NCI-H2171 (cell line): Measurements from ENCODE around the gene REC114.

Source experiments
- DNase-seq: peaks from one replicate; lab custom pipeline; 2025; lab: John Stamatoyannopoulos, UW

Gene REC114

DNA sequence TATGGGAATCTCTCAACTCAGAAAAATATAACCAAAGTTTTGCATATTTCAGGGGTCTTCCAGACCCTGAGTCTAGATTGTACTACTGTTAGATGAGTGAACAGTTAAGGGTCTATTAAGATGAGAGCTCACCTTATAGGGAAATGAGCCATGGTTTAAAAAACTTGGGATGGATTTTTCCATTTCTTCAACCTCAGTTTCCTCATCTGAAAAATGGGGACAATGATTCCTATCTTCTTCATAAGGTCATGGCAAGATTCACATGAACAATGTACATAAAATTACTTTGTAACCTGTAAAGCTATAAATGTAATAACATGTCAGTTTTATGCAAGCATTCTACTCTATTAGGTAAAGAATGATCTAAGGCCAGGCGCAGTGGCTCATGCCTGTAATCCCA, 161.5 kb downstream of the REC114 start:
- no peak for DNase-seq

DNA sequence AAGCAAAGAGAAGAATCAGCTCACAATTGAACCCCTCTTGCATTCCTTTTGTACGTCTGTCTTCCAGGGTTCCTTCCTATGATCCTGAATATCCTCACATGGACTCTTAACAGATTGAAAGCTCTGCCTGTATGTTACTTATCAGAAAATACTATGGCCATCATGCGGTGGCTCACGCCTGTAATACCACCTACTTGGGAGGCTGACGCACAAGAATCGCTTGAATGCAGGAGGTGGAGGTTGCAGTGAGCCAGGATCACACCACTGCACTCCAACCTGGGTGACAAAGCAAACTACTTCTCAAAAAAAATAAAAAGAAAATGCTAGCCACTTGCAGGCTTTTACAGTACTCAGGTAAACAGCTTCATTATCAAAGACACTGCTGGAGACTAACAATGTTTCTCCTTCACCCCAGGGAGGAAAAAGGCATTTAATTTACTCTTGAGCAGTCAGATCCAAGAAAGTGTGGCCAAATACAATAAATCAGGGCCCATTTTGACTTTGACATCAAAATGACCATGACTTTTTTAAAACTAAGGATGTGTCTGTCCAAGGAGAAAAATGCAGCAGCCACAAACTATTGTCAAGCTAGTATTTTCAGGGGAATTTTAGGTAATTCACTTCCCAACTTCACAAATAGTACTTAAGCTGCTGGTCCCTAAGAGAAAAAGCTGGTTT, 162.9 kb downstream of the REC114 start:
- no peak for DNase-seq

DNA sequence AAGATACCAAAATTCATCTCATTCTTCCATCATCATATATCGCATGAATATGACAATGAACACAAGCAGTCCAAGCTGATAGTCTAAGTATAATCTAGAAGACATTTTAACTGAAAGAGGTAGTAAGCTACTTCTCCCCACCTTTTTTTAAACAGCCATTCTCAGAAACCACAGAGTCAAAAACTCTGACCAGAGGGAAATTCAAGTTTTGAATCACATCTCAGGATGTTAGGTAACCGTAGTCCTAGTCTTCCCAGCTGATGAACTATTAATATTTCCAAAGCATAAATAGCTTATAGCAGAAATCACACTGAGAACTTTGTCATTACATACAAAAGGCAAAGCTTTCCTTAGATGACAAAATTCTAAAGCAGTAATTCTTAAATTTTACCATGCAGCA, 164.4 kb downstream of the REC114 start:
- DNase-seq: no peak

DNA sequence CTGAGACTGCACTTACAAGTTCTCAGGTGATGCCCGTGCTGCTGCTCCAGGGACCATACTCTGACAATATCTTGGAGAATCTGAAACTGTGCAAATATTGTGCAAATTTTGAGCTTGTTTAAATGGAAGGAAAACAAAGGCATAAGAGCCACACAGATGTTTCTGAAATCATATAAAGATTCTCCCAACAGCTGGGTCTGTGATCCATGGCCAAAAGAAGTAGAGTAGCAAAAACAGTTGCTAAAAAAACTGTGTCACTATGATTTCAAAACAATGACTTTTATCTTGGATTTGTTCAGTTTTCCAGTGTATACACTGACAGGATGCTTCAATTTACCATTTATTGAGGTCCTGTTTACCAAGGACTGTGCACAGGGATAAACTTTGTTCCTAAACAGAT, 164.9 kb downstream of the REC114 start:
- no peak for DNase-seq

DNA sequence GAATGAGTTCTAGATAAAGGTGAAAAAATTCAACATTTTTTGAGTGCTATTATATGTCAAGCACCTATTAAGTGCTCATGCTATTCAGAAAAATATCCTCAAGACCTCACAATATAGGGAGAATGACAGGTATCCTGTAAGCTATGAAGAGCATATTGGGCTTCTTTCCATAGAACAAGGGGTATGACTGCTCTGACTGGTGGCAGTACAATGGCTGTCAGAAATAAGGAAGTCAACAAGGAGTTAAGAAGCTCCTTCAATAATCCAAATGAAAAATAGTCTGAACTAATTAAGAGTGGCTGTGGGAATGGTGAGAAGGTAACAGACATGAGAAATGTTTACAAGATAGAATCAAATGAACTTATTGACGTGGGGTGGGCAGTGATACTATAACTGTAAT, 165.5 kb downstream of the REC114 start:
- no peak for DNase-seq

DNA sequence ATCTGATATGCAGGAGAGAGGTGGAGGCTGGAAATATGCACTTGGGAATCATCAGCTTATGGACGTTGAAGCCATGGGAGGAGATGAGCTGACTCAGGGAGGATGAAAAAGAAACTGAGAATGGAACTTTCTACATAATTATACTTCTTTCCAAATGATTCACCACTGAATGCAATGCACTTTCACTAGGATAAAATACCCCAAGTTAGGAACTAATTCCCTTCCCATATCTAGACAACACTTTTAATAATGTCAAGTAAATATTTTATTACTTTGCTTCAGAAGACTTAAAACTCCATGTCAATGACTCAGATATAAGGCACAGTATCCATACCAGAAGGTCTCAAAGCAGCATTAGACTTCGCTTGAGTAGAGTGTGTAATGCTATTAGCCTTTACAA, 166.0 kb downstream of the REC114 start:
- DNase-seq: no peak
